T47D (cell line): Measurements from ENCODE around the gene TRIP6.

ENCODE experiments used
- DNase-seq, 2 experiments: peaks; one replicate each; pipeline versions ENCODE4 v3.0.0 to v3.0.0-alpha.2; 2011 to 2012; ENCODE audit warnings: low read depth in 1 of 2, low spot score in 1 of 2
- JUND ChIP-seq: IDR thresholded peaks from 2 replicates; pipeline ENCODE4 v1.6.1; 2012; ENCODE audit warnings: low read depth
- in situ Hi-C: cut with HindIII; loops from 2 replicates; pipeline ENCODE4 v1.10.0; 2016; ENCODE audit warnings: low sequenced_read_pairs, low pct_unique_long_range_greater_than_20kb

Gene TRIP6

DNA sequence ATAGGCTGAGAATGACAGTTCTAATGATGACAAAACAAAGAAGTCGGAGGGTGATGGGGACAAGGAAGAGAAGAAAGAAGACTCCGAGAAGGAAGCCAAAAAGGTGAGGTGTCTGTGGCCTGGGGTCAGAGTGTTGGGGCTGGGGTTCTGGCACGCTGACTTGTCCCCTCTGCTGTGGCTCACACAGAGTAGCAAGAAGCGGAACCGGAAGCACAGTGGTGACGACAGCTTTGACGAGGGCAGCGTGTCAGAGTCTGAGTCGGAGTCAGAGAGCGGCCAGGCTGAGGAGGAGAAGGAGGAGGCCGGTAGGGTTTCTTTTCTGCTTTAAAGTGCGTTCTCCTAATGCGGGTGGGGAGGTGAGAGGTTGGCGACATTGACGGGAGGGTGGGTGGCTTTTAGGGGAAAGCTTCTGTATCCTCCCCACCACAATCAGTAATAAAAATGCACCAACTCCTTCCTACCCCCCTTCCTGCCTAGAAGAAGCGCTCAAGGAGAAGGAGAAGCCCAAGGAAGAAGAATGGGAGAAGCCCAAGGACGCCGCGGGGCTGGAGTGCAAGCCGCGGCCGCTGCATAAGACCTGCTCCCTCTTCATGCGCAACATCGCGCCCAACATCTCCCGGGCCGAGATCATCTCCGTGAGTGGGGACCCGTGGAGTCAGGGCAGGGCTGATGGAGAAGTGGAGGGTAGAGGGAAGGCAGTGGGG, 17.7 kb downstream of the TRIP6 start:
- DNase-seq, result no peak
- in situ Hi-C loops, result no loop called here
- TF ChIP-seq JUND, result no peak

DNA sequence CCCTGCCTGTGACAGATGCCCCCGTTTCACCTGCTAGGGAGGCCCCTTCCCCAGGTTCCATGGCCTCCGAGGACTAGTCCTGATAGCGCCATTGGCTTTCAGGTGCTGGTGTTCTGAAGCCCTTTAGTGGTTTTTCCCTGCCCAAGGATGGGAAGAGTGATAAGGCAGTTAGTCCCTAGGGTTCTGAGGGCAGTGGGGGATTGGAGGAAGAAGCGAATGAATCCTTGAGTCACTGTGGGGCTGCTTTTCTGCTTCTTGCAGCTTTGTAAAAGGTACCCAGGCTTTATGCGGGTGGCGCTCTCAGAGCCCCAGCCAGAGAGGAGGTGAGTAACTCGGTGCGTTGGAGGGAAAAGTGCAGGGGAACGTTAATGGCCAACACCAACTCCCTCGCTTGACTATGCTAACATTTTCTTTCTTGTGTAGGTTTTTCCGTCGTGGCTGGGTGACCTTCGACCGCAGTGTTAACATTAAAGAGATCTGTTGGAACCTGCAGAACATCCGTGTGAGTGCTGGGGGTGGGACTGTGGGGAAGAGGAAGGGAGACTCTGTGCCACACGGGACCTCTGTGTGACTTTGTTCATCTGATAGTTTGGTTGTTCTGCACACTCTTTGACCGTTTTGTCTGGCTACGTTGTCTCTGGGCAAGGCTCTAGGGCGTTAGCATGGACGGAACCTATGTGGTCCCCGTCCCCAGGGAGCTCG, 18.4 kb downstream of the TRIP6 start:
- no peak for DNase-seq
- in situ Hi-C loops, result no loop called here
- no peak for TF ChIP-seq JUND

DNA sequence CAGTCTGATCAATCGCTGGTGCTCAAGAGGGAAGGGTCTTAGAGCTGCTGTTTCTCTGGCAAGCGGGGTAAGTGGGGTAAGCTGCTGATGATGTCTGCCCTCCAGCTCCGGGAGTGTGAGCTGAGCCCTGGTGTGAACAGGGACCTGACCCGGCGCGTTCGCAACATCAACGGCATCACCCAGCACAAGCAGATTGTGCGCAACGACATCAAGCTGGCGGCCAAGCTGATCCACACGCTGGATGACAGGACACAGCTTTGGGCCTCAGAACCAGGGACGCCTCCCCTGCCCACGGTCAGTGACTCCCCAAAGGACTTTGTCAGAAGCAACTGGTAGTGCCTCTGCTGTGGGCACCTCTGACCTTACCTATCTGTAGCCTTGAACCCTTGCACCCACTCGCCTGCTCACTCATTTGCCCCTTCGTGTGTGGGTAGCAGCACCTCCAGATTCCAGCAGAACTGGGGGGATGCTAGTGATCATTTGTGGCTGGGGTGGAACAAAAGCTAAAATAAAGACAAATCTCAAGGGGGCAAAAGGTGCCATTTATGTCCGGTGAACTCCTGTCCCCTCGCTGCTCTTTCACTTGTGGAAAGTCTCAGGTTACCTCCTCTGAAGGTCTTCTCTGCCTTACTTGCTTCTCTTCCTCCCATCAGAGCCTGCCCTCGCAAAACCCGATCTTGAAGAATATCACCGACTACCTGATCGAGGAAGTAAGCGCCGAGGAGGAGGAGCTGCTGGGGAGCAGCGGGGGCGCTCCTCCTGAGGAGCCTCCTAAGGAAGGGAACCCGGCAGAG, 19.2 kb downstream of the TRIP6 start:
- no peak for TF ChIP-seq JUND
- no peak for DNase-seq
- in situ Hi-C loops, result no loop called here

DNA sequence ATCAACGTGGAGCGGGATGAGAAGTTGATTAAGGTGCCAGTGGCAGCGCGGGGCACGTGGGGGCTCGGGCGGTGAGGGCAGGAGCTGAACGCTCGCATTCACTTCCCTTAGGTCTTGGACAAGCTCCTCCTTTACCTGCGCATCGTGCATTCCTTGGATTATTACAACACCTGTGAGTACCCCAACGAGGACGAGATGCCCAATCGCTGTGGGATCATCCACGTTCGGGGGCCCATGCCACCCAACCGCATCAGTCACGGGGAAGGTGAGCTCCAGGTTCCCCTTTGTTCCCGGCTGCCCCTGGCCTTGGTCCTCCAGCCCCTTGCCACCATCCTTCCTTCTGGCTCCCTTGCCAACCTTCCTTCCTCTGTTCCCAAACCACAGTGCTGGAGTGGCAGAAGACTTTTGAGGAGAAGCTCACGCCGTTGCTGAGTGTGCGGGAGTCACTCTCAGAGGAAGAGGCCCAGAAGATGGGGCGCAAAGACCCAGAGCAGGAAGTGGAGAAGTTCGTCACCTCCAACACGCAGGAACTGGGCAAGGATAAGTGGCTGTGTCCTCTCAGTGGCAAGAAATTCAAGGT, 19.8 kb downstream of the TRIP6 start:
- in situ Hi-C loops, result no loop called here
- no peak for DNase-seq
- no peak for TF ChIP-seq JUND

DNA sequence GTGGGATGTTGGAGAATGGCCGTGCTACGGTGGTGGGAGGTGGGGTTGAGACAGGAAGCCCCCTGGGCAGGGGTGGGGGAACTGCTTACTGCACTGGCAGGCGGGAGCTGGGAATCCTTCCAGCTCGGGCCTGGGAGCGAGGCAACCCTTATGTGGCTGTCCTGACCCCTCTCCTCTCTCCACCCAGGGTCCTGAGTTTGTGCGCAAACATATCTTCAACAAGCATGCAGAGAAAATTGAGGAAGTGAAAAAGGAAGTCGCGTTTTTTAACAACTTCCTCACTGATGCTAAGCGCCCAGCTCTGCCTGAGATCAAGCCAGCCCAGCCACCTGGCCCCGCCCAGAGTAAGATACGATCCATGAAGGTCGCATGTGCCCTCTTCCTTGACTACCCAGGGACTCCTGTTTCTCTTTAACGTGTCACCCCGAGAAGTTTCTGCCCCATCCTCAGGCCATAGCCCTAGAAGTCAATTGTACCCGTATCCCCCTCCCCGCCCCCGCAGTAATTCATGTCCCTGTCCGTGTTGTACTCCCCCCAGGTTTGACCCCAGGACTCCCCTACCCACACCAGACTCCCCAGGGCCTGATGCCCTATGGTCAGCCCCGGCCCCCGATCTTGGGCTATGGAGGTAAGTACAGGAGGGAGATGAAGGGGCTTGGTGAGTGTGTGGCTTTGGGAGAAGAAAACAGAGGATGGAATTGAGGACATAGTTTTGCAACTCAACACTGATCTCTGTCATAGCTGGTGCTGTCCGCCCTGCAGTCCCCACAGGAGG, 20.5 kb downstream of the TRIP6 start:
- in situ Hi-C loops, result no loop called here
- no peak for DNase-seq

DNA sequence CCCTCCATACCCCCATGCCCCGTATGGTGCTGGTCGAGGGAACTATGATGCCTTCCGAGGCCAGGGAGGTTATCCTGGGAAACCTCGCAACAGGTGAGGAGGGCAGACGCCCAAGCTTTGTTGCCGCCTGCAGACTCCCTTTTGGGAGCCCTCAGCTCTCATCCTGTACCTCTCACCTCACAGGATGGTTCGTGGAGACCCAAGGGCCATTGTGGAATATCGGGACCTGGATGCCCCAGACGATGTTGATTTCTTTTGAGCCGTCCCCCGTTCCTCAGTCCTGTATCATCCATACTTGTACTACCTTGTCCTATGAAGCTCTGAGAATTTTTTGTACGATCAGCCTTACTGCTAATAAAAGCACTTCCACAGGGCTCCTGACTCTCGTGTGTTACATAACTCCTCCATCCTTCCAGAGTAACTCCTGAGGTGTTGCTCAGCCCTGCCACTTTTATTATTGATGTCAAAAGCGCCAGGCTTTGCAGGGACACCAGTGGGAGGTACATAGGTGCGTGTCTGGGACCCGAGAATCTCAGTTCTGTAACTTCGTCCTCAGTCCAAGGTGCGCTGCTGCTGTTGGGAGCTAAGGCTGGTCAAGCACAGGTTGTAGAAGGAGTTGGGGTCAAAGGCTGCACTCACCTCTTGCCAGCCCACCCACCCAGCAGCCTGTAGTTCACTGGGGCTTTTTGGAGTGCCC, 21.3 kb downstream of the TRIP6 start:
- no peak for TF ChIP-seq JUND
- no peak for DNase-seq
- in situ Hi-C loops, result no loop called here

More for the DNA sequence above, 20.5 kb downstream of the TRIP6 start:
- no peak for TF ChIP-seq JUND

DNA sequence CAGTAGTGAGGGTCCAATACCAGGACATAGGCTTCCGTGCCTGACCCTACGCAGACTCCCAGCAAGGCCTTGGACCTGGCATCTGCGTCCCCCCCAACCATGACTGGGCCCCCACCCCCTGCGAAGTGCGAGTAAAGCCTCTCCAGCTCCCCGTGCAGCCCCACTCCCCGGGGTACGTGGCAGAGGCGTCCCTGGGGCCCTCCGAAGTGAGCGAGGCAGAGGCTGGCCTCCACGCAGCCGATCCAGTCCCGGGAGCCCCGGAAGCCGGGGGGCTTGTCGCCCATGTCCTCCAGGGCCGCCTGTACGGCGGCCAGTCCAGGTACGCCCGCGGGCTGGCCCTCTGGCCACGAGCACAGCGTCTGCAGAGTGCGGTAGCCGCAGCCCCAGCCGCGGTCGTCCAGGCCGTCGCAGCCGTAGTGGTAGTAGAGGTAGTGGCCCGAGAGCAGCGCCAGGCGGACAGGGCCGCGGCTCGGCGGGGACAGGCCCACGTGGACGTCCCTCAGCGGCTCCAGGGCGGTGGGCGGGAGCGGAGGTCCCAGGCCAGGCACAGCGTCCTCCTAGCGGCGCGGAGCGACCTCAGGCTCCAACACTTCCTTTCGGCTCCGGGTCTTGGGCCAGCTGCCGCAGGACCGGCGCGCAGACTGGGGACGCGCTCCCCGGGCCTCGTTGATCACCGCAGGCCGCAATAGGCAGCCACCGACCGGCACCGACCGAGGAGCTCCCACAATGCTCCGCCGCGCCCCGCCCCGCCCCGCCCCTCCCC, 22.0 kb downstream of the TRIP6 start, which contains the start of gene UFSP1:
UFSP1 (minus strand) TSS at position 728 of the 763 bp plus-strand sequence; CDS start at position 284, 444 bp downstream.
- DNase-seq, result no peak
- in situ Hi-C loops, result no loop called here
- TF ChIP-seq JUND, result no peak

DNA sequence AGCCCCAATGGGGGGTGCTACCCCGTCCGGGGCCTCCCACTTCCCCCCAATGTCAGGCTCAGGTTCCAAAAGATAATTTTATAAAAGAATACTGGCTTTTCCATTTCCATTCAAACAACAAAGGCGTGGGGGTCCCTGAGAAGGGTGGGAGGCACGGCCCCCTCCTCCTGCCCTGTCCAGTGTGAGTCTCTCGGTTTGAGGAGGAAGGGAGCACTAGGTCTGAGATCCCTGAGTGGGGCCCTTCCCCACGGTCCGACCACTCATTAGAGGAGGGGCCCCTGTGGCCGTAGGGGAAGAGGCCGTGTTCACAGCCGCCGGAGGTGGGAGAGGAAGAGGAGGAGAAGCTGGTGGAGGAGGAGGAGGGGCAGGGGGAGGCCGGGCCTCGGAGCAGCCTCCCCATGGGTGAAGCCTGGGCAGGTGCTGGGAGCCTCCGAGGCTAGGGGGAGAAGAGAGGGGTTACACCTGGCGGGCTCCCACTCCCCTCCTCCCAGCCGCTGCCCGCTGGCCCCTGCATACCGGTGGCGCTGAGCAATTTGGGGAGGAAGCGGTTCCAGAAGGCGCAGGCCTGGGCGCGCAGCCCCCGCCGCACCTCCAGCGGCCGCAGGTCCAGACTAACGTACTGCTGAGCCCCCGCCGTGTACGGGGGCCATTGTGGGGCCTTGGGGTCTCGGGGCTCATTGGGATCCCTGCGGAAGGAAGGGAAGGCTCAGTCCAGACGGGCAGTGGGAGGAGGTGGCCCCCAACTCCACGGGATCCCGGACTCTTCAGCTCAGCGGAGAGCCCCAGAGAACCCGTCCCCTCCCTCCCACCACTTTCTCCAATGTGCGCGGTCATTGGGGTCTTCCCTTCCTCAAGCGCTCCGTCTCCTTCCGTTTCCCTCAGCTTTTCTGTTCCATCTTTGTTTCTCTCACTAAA, 23.7 kb downstream of the TRIP6 start:
- in situ Hi-C loops, result no loop called here
- no peak for TF ChIP-seq JUND
- no peak for DNase-seq

DNA sequence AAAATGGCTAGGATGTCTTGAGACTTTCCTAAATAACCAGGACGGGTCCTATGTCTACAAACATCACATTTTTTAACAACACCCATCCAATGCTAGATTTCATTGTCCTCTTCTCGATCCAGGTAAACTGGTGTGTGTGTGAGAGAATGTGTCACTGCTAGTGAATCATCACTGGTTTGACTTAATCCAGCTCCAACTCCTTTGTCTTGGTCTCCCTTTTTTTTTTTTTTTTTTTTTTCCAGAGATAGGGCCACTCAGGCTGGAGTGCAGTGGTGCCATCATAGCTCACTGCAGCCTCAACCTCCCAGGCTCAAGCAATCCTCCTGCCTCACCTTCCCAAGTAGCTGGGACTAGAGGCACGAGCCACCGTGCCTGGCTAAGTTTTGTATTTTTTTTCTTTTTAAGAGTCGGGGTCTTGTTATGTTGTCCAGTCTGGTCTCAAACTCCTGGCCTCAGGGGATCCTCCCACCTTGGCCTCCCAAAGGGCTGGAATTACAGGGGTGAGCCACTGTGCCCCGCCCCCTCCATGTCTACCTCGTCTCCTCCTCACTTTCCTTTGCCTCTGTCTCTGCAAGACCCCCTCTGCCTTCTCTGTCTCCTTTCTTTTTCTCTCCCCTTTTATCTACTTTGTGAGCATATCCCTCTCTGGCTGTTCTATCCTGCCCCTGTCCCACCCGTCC, 24.5 kb downstream of the TRIP6 start:
- TF ChIP-seq JUND, result no peak
- in situ Hi-C loops, result no loop called here
- no peak for DNase-seq
